ENCODE measurements around the gene CTSL. TPM values are rescaled to one million over a fixed set of nuclear protein-coding genes. Genes with fewer than 3 reads are reported as not detected.

Gene CTSL
- total RNA-seq, 1 donor from 2014 or later: 33.8 TPM

DNA sequence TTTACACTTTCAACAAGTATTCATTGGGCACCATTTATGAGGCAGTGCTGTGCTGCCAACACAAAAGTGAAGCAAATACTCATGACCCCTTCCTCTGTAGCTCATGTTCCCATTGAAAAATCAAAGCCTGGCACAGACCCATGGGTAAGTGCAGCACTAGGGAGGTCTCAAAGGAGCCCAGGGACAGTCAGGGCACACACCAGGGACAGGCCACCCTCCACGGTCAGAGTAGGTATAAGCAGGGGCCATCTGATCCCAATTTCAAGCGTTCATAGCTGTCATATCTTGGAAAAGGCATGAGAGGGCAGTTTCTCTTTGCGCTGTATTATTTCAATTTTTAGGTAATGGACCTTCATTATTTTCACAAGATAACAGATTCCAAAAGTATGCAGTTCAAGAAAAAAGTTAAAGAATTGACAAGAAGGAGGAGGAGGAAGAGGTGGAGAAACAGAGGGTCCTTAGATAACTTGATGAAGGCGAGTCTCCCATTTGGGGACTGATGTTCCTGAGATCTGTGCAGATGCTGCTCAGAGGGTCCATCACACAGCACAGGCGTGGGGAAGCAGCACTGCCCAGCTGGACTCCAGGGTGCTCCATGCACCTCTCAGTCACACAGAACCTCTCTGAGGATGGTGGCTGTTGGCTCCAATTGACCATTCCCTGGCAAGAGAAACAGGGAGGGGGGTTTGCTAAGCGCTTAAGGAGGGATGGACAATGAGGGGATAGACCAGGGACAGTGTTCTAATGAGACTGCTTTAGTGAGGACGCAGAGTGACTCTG lies 7.5 kb downstream of the CTSL start:
- TF ChIP-seq, protein P1, sequence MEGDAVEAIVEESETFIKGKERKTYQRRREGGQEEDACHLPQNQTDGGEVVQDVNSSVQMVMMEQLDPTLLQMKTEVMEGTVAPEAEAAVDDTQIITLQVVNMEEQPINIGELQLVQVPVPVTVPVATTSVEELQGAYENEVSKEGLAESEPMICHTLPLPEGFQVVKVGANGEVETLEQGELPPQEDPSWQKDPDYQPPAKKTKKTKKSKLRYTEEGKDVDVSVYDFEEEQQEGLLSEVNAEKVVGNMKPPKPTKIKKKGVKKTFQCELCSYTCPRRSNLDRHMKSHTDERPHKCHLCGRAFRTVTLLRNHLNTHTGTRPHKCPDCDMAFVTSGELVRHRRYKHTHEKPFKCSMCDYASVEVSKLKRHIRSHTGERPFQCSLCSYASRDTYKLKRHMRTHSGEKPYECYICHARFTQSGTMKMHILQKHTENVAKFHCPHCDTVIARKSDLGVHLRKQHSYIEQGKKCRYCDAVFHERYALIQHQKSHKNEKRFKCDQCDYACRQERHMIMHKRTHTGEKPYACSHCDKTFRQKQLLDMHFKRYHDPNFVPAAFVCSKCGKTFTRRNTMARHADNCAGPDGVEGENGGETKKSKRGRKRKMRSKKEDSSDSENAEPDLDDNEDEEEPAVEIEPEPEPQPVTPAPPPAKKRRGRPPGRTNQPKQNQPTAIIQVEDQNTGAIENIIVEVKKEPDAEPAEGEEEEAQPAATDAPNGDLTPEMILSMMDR (conservative IDR thresholded peaks at IDR 0.05): no peak
- Mint-ChIP-seq H3K36me3 (ENCODE audit: low read depth) (peaks cover 10% of the 10 kb centered on the region), H3K27me3 (ENCODE audit: low read depth) (no peaks in the 10 kb centered on the region), H3K9me3 (peaks cover 5% of the 10 kb centered on the region), H3K4me1 (no peaks in the 10 kb centered on the region), H3K4me3 (no peak overlapping the region), H3K27ac (ENCODE audit: unreplicated experiment) (no peak overlapping the region)
- no peak for DNase-seq (ENCODE audit: low read depth, low spot score)

DNA sequence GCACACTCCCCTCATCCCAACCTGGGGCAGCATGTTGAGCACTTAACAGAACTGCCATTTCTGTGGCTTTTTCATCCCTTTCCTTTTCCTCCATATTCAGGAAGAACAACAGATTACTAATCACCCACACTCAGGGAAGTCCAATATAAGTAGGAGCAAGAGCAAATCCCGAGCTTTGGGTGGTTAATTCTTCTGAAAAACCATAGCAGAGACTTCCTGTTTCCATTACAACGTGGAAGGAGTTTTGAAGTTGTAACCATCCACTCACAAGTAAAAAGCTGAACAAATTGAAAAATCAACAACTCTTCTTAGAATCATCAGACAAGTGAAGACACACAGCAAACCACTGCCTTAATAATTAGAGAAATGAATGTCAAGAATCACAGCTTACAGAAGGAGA lies 8.2 kb downstream of the CTSL start:
- H3K4me3 Mint-ChIP-seq: no peak overlapping the region
- H3K27ac Mint-ChIP-seq (ENCODE audit: unreplicated experiment): no peak overlapping the region
- H3K36me3 Mint-ChIP-seq (ENCODE audit: low read depth): peaks cover 10% of the 10 kb centered on the region
- H3K4me1 Mint-ChIP-seq: no peaks in the 10 kb centered on the region
- no peak for DNase-seq (ENCODE audit: low read depth, low spot score)
- peaks cover 5% of the 10 kb centered on the region for H3K9me3 Mint-ChIP-seq
- H3K27me3 Mint-ChIP-seq (ENCODE audit: low read depth): no peaks in the 10 kb centered on the region
- TF ChIP-seq, protein P1 (conservative IDR thresholded peaks at IDR 0.05): no peak

DNA sequence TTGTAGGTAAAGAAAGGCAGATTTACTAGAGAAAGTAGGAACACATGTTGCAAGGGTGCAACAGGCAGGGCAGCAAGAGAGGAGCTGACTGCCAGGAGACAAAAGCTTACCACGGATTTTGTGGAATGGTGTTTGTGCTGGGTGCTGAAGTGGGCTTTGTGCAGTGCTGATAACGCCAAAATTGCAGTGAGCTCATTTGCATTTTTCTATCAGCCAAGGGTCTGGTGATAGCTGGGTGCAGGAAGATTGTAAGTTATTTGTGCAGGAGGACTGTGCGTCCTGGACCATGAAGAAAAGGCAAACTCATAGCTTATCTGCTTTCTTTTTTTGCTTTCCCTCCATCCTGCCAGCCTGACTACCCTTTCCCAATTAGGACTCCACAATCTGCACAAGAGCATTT lies 13.6 kb downstream of the CTSL start:
- Mint-ChIP-seq H3K9me3 (peaks cover 9% of the 10 kb centered on the region), H3K27me3 (ENCODE audit: low read depth) (no peaks in the 10 kb centered on the region), H3K4me1 (no peaks in the 10 kb centered on the region), H3K4me3 (no peak overlapping the region), H3K36me3 (ENCODE audit: low read depth) (peaks cover 3% of the 10 kb centered on the region), H3K27ac (ENCODE audit: unreplicated experiment) (no peak overlapping the region)
- TF ChIP-seq, protein P1 (conservative IDR thresholded peaks at IDR 0.05): no peak
- no peak for DNase-seq (ENCODE audit: low read depth, low spot score)

DNA sequence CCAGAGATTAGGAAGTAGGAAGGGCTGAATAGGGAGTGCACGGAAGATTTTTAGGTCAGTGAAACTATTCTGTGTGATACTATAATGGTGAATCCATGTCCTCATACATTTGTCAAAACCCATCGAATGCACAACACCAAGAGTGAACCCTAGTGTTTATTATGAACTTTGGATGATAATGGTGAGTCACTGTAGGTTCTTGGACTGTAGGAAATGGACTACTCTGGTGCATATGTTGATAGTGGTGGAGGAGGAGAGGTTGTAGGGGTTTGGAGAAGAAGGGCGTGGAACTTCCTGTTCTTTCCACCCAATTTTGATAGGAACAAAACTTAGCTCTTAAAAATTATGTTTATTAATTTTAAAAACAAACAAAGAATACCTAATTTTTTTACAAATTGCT lies 14.3 kb downstream of the CTSL start:
- no peaks in the 10 kb centered on the region for H3K27me3 Mint-ChIP-seq (ENCODE audit: low read depth)
- H3K27ac Mint-ChIP-seq (ENCODE audit: unreplicated experiment): no peak overlapping the region
- peaks cover 3% of the 10 kb centered on the region for H3K36me3 Mint-ChIP-seq (ENCODE audit: low read depth)
- H3K4me3 Mint-ChIP-seq: no peak overlapping the region
- TF ChIP-seq, protein P1 (conservative IDR thresholded peaks at IDR 0.05): no peak
- peaks cover 9% of the 10 kb centered on the region for H3K9me3 Mint-ChIP-seq
- DNase-seq (ENCODE audit: low read depth, low spot score): no peak
- no peaks in the 10 kb centered on the region for H3K4me1 Mint-ChIP-seq

DNA sequence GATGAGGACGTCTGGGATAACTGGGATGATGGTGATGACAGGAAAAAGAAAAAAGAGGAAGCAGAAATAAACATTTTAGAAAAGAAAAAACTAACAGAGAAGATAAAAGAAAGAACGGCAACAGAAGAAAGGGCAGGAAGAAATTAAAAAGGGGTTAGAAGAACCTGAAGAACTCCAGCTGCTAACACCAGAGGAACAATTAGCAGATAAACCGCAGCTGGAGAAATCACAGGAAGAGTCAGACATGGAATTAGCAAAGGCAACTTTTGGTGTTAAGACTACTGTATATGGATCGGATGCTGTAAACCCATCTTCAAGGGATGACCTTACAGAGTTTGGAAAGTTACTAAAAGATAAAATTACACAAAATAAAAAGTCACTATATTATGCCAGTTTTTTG lies 15.4 kb downstream of the CTSL start:
- Mint-ChIP-seq H3K4me3 (no peak overlapping the region), H3K4me1 (no peaks in the 10 kb centered on the region), H3K36me3 (ENCODE audit: low read depth) (peaks cover 3% of the 10 kb centered on the region), H3K27me3 (ENCODE audit: low read depth) (no peaks in the 10 kb centered on the region), H3K9me3 (peaks cover 9% of the 10 kb centered on the region), H3K27ac (ENCODE audit: unreplicated experiment) (no peak overlapping the region)
- no peak for DNase-seq (ENCODE audit: low read depth, low spot score)
- TF ChIP-seq, protein P1 (conservative IDR thresholded peaks at IDR 0.05): no peak
